GM12892 (cell line): ENCODE results near the gene CRYZ.

Source experiments
- DNase-seq: peaks from one replicate; pipeline ENCODE4 v3.0.0; 2011; ENCODE audit not compliant: insufficient read length
- FAIRE-seq: peaks from 2 replicates; lab custom pipeline; 2011; peaks lifted over from hg19 to GRCh38; lab: Jason Lieb, UNC
- POLR2A ChIP-seq: IDR thresholded peaks from 2 replicates; pipeline ENCODE4 v1.6.1; 2011; ENCODE audit warnings: low read depth, low read length, control low read depth
- POLR2AphosphoS5 ChIP-seq: IDR thresholded peaks from 2 replicates; pipeline ENCODE4 v1.6.1; 2011; ENCODE audit warnings: low read depth, low read length, control low read depth
- TAF1 ChIP-seq: IDR thresholded peaks from 2 replicates; pipeline ENCODE4 v1.6.1; 2011; ENCODE audit warnings: low read depth, mild to moderate bottlenecking, control low read depth, low read length, borderline replicate concordance

CRYZ gene

GRCh38 chr1:74690909-74691308, 41.9 kb downstream of the CRYZ start:
- FAIRE-seq (no peak), DNase-seq (no peak)

GRCh38 chr1:74690364-74690696, 42.5 kb downstream of the CRYZ start:
- DNase-seq: no peak
- TF ChIP-seq POLR2A (no peak), POLR2AphosphoS5 (no peak), TAF1 (no peak)
- FAIRE-seq: no peak

More at GRCh38 chr1:74690909-74691308, 41.9 kb downstream of the CRYZ start:
- TF ChIP-seq POLR2AphosphoS5: no peak
- no peak for TF ChIP-seq TAF1
- TF ChIP-seq POLR2A: no peak

DNA sequence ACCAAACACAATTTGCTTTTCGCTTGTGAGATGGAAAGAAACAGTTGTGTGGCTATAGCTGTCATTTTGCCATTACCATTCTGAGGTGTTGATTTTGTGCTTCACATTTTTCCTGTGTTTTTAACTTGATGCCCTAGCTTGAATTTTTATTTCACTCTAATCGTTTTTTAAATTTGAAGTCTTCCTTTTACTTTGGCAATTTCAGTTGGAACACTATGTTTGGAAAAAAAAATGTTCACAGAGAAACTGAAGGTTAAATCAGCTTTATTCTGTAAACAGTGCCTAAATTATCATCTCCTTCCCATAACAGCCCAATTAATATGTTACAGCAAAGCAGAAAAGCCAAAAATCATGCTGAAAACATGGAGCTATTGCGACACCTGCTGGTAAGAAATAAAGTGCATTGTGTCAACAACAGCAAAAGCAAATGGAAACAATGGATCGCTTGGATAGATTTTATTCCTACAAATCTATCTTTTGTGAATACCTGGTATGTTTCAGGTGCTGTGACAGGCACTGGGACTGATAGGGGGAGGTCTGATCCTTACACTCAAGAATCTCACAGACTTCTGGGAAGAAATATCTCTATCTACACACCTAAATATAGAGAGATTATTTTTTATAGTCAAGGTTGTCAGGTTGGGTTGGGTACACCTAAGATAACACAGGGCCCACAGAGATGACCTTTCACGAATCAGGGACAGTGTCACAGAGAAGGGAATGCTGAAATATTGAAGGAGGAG, 43.1 kb downstream of the CRYZ start:
- peak; percentile 42 for FAIRE-seq
- no peak for DNase-seq
- TF ChIP-seq TAF1: no peak
- TF ChIP-seq POLR2A: no peak
- TF ChIP-seq POLR2AphosphoS5: no peak

DNA sequence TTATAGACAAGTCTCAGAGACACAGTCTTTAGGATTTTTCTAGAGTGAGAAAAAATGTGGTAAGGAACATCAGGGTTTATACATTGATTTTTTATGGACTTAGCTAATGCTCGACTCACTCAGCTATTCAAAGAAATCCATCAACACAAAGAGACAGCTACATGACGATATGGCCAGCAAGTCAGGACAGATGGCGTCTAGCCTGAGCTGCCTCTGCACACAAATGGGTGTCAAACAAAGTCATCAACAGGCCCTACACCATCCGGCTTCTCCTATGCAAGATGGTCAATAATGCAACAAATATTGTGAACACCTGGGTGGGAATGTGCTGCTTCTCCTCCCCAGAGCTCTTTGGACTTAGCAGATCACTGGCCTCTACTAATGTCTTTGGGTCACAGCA, 45.9 kb downstream of the CRYZ start:
- DNase-seq (no peak), FAIRE-seq (no peak)
- TF ChIP-seq POLR2A: no peak
- no peak for TF ChIP-seq TAF1
- no peak for TF ChIP-seq POLR2AphosphoS5

DNA sequence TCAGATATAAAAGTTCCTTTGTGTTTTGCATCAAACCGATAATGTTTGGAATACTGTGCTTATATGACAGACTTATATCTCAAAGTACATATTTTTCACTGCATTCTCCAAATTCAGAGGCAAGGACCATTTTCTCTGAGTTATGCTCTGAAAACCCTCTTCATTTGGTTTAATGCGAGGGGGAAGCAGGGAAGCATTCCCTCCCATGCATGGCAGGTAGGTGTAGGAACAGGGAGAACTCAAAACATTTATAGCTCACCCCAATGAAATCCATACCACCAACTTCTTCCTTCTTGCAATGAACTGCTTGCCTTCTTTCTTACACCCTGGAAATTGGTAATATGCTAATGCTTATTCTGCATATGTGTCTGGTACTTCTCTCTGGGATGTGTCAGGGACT, 48.5 kb downstream of the CRYZ start:
- DNase-seq: no peak
- FAIRE-seq: no peak
- TF ChIP-seq POLR2A: no peak
- TF ChIP-seq POLR2AphosphoS5: no peak
- no peak for TF ChIP-seq TAF1

GRCh38 chr1:74683656-74684055, 49.2 kb downstream of the CRYZ start:
- no peak for FAIRE-seq
- DNase-seq: no peak
- TF ChIP-seq POLR2A: no peak
- TF ChIP-seq POLR2AphosphoS5: no peak
- no peak for TF ChIP-seq TAF1

DNA sequence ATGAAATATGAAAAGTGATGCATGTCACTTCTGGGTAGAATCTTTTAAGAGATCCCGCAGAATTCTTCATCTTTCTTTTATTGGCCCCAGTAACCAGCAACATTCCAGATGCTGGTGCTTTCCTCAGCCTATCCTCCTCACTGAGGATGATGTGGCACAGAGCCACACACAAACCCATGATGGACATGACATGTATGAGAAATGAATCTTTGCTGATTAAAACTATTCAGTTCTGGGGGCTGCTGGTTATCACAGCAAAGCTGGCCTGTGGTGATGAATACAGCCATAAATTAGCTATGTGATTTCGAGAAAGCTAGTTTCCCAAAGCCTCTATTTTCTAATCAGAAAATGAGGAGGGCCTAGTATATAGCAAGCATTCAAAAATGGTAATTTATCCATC, 51.0 kb downstream of the CRYZ start:
- TF ChIP-seq POLR2AphosphoS5 (no peak), TAF1 (no peak), POLR2A (no peak)
- no peak for DNase-seq
- FAIRE-seq: no peak

DNA sequence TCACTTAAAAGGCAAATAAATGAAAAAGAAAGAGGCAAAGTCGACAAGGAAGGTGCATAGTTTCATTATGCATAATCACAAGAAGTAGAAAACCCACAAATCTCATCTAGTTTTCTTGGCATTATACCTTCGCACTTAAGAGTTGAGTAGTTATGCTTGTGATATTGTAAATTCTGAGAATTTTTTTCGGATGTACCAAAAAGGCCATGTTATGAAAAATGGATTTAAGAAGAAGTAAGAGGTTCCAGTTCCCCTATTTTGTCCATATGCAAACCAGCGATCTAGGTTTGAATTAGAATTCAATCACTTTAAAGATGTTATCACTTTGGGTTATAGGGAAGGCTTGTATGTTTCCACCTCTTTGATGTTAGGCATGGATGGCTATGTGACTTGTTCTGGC, 51.4 kb downstream of the CRYZ start:
- no peak for DNase-seq
- FAIRE-seq: peak; percentile 54
- TF ChIP-seq POLR2A (no peak), POLR2AphosphoS5 (no peak), TAF1 (no peak)

DNA sequence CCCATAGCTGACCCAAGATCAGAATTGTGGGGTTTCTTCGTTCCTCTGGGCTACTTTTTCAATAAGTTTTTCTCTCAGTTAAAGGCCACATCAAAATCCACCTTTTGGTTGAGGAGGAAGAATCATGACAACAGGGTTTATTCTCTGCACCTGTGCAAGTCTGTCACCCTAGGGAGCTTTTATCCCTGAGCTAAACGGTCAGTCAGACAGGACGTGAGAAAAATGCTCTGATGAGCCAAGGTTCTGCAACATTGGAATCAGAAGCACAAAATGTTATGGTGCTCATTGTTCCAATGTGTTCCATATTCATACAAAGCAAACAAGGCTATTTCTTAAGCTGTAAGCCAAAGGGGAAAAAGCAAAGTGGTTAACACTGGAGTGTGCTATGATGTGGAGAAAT, 51.8 kb downstream of the CRYZ start:
- DNase-seq: no peak
- FAIRE-seq: no peak
- no peak for TF ChIP-seq POLR2A
- TF ChIP-seq TAF1: no peak
- no peak for TF ChIP-seq POLR2AphosphoS5

DNA sequence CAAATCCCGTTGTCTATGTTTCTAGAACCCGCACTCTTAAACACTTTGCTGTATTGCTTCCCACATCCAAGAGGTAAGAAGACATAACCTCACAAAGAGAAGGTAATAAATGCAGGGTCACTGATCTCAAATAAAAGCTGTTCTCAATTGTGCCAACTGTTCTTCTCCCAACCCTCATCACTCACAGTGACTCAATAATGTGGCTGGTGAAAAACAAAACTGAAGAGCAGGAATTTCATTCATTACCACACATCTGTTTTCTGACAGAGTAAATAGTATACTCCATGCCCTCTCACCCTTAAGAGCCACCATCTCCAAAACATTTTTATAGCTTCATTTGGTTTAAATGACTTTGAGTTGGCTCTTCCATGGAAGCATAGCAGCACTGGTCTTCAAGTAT, 53.0 kb downstream of the CRYZ start:
- FAIRE-seq: no peak
- TF ChIP-seq TAF1 (no peak), POLR2AphosphoS5 (no peak), POLR2A (no peak)
- DNase-seq: no peak

GRCh38 chr1:74677926-74678325, 54.9 kb downstream of the CRYZ start:
- DNase-seq: no peak
- TF ChIP-seq POLR2AphosphoS5 (no peak), TAF1 (no peak), POLR2A (no peak)
- FAIRE-seq: no peak

GRCh38 chr1:74674278-74675048, 58.4 kb downstream of the CRYZ start:
- FAIRE-seq: no peak
- TF ChIP-seq POLR2A (no peak), TAF1 (no peak), POLR2AphosphoS5 (no peak)
- no peak for DNase-seq
